H1 (cell line): ENCODE results near the gene PIGT. TPM values are rescaled to one million over a fixed set of nuclear protein-coding genes. Genes with fewer than 3 reads are reported as not detected.

Source experiments
- HDAC2 ChIP-seq, 2 experiments: fragments of 300-600 bp in 1 of 2; sonication (generic) in 1 of 2; IDR thresholded peaks; 2 replicates each; pipeline ENCODE4 v1.6.1; 2011 to 2012; ENCODE audit warnings: low read depth in 2 of 2, low read length in 2 of 2, mild to moderate bottlenecking in 2 of 2, moderate library complexity in 2 of 2, borderline replicate concordance in 1 of 2, inconsistent platforms in 1 of 2
- TAF7 ChIP-seq: optimal IDR thresholded peaks from 2 replicates; pipeline ENCODE3; 2011; ENCODE audit warnings: low read depth, mild to moderate bottlenecking, inconsistent platforms, low read length, moderate library complexity, borderline replicate concordance
- polyA plus RNA-seq, 7 experiments: library from polyadenylated mRNA; depleted of rRNA in 3 of 7; stranded (reverse) in 5 of 7; unstranded in 2 of 7; fragments of >200 nt in 5 of 7; fragments of 200-250 nt in 2 of 7; gene quantifications; 1 replicate in 5 of 7; 2 replicates in 1 of 7; 4 replicates in 1 of 7; pipeline versions ENCODE4 v1.2.1 to v1.2.3, GENCODE V29; 2011 to 2013; ENCODE audit warnings: missing spikeins in 2 of 7, mixed read lengths in 2 of 7
- total RNA-seq: library from RNA; stranded (reverse); fragmentation: NEBNext Ultra II Directional; extraction: Animal tissue kit (Norgen Biotek cat#: 25700); gene quantifications from 2 replicates; pipeline ENCODE4 v1.2.1, GENCODE V29; 2021

Gene PIGT
- total and polyA plus RNA-seq, 2 of the 8 experiments (the other 6 are each of a cell fraction or from before 2014, with no cell fraction given): 66.0 to 89.7 TPM

- no peak for TF ChIP-seq TAF7
- no peak for TF ChIP-seq HDAC2 (IDR thresholded peaks at IDR 0.05; ENCODE audit: borderline replicate concordance in 1 of 2, low read depth in 2 of 2, low read length in 2 of 2)
These were observed 11.5 kb upstream of the PIGT start (continued) for GRCh38 chr20:45404438-45404837.
